Measurements from ENCODE around the gene LAMB1. TPM values are rescaled to one million over a fixed set of nuclear protein-coding genes. Genes with fewer than 3 reads are reported as not detected.

Gene LAMB1
- total RNA-seq, 1 experiment from 2014 or later, result 32.0 TPM

DNA sequence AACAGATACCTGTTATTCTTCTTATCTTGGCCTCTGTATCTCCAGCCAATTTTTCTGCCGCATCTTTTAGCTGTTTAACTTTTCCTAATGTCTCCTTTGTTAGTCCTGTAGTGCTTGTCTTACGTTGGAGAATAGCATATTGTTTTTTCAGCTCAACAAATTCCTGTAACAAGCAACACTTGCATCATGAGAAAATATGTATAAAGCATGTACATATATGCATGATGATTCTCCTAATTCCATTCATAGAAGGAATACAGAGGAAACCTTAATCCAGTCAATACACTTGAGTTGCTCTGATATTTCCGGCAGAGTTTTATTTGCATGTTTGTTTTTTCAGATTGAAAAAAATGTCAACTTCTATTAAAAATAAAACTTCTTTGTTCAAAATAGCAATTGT is 26.1 kb upstream of the LAMB1 start:
- Histone ChIP-seq H3K27me3 (ENCODE audit: insufficient read depth, low read length) (no peaks in the 10 kb centered on the region), H2AFZ (ENCODE audit: low read depth, low read length, poor library complexity, severe bottlenecking) (no peak overlapping the region)
- POLR2A ChIA-PET, result no interaction called here

More for the DNA sequence above, 26.1 kb upstream of the LAMB1 start:
- Histone ChIP-seq H3K79me2 (ENCODE audit: insufficient read depth, low read length) (no peaks in the 10 kb centered on the region), H3K9me3 (ENCODE audit: control insufficient read depth in 1 of 2, insufficient read depth in 1 of 2, low read depth in 1 of 2, low read length in 2 of 2) (no peaks in the 10 kb centered on the region), H4K20me1 (ENCODE audit: insufficient read depth) (no peaks in the 10 kb centered on the region), H3K4me2 (ENCODE audit: low read length) (no peak overlapping the region), H3K4me3 (replicated peaks in 1 of 2; ENCODE audit: low read depth in 1 of 2, low read length in 2 of 2) (no peak overlapping the region), H3K36me3 (ENCODE audit: control insufficient read depth in 1 of 2, insufficient read depth in 2 of 2, low read length in 2 of 2) (no peaks in the 10 kb centered on the region), H3K9me2 (ENCODE audit: insufficient read depth) (no peaks in the 10 kb centered on the region), H3K9ac (ENCODE audit: low read length) (no peak overlapping the region), H3K27ac (ENCODE audit: low read depth, low read length) (no peak overlapping the region), H3K4me1 (ENCODE audit: control insufficient read depth in 1 of 2, insufficient read depth in 2 of 2, low read length in 2 of 2) (peaks cover 0 to 11% of the 10 kb centered on the region in 2 experiments; a peak in 2 of 4 replicates)
- ChIA-PET CTCF (no interaction called here), RAD21 (ENCODE audit: low non-redundant PET in 1 of 2, low total read pairs in 2 of 2, uncharacterized antibody in 2 of 2, unreplicated experiment in 2 of 2) (no interaction called here)
- ATAC-seq (no peak), DNase-seq (ENCODE audit: low read depth, low spot score) (no peak)
- BruUV-seq (replicated peaks), result no TSS peak
- intact Hi-C loops (cut with micrococcal nuclease), result no loop called here
- TF ChIP-seq JUND (IDR thresholded peaks at IDR 0.05) (no peak), ZNF274 (IDR thresholded peaks at IDR 0.05; ENCODE audit: low read depth, low read length) (no peak), SP1 (IDR thresholded peaks at IDR 0.05; ENCODE audit: low read depth) (no peak), POLR2AphosphoS5 (IDR thresholded peaks at IDR 0.05; ENCODE audit: low read depth, low read length) (no peak), CBX3 (IDR thresholded peaks at IDR 0.05; ENCODE audit: low read depth) (no peak), FOSL1 (IDR thresholded peaks at IDR 0.05; ENCODE audit: low read depth) (no peak), POLR2A (IDR thresholded peaks at IDR 0.05; ENCODE audit: borderline replicate concordance, extremely low read depth, insufficient read depth, insufficient read length) (no peak), SIN3A (IDR thresholded peaks at IDR 0.05; ENCODE audit: low read depth) (no peak), EZH2phosphoT487 (IDR thresholded peaks at IDR 0.05; ENCODE audit: borderline replicate concordance) (no peak), TCF7L2 (IDR thresholded peaks at IDR 0.05; ENCODE audit: borderline replicate concordance, extremely low read depth, insufficient read depth, insufficient read length) (no peak), EGR1 (IDR thresholded peaks at IDR 0.05; ENCODE audit: low read depth) (no peak), SRF (IDR thresholded peaks at IDR 0.05; ENCODE audit: low read depth) (no peak), ELF1 (IDR thresholded peaks at IDR 0.05; ENCODE audit: borderline replicate concordance, low read depth) (no peak), YY1 (IDR thresholded peaks at IDR 0.05; ENCODE audit: extremely low read depth, insufficient replicate concordance, low read depth, low read length) (no peak)
- TF ChIP-seq, protein P1, sequence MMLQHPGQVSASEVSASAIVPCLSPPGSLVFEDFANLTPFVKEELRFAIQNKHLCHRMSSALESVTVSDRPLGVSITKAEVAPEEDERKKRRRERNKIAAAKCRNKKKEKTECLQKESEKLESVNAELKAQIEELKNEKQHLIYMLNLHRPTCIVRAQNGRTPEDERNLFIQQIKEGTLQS (IDR thresholded peaks at IDR 0.05), result no peak
- TF ChIP-seq, protein P2, sequence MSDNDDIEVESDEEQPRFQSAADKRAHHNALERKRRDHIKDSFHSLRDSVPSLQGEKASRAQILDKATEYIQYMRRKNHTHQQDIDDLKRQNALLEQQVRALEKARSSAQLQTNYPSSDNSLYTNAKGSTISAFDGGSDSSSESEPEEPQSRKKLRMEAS (IDR thresholded peaks at IDR 0.05), result no peak
- TF ChIP-seq, protein P3, sequence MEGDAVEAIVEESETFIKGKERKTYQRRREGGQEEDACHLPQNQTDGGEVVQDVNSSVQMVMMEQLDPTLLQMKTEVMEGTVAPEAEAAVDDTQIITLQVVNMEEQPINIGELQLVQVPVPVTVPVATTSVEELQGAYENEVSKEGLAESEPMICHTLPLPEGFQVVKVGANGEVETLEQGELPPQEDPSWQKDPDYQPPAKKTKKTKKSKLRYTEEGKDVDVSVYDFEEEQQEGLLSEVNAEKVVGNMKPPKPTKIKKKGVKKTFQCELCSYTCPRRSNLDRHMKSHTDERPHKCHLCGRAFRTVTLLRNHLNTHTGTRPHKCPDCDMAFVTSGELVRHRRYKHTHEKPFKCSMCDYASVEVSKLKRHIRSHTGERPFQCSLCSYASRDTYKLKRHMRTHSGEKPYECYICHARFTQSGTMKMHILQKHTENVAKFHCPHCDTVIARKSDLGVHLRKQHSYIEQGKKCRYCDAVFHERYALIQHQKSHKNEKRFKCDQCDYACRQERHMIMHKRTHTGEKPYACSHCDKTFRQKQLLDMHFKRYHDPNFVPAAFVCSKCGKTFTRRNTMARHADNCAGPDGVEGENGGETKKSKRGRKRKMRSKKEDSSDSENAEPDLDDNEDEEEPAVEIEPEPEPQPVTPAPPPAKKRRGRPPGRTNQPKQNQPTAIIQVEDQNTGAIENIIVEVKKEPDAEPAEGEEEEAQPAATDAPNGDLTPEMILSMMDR (IDR thresholded peaks at IDR 0.05 in 2 of 3, conservative IDR thresholded peaks at IDR 0.05 in 1 of 3; ENCODE audit: borderline replicate concordance in 1 of 3, insufficient read depth in 1 of 3, low read depth in 2 of 3, low read length in 2 of 3), result no peak

Data from HCT116 (cell line).